BLaER1 (cell line): Measurements from ENCODE around the gene GRXCR2.
"Not testable (repeated sequence)": the region's sequence is repeated elsewhere in the genome, so short reads cannot be mapped to it uniquely, and the experiment has no call there.

Source experiments
- H3K27ac ChIP-seq: shearing (Covaris generic); formaldehyde crosslinking; 2 replicates; pipeline ENCODE4 v1.8.1; 2022
- H3K27me3 ChIP-seq: shearing (Covaris generic); formaldehyde crosslinking; 2 replicates; pipeline ENCODE4 v1.8.1; 2022
- H3K36me3 ChIP-seq: shearing (Covaris generic); formaldehyde crosslinking; 2 replicates; pipeline ENCODE4 v1.8.1; 2022
- H3K4me1 ChIP-seq: shearing (Covaris generic); formaldehyde crosslinking; 2 replicates; pipeline ENCODE4 v1.8.1; 2022
- H3K4me2 ChIP-seq: shearing (Covaris generic); formaldehyde crosslinking; 2 replicates; pipeline ENCODE4 v1.8.1; 2022
- H3K4me3 ChIP-seq: shearing (Covaris generic); formaldehyde crosslinking; 2 replicates; pipeline ENCODE4 v1.8.1; 2022
- H3K9ac ChIP-seq: shearing (Covaris generic); formaldehyde crosslinking; 2 replicates; pipeline ENCODE4 v1.8.1; 2022
- H3K9me3 ChIP-seq: shearing (Covaris generic); formaldehyde crosslinking; 2 replicates; pipeline ENCODE4 v1.8.1; 2022
- H4K20me1 ChIP-seq: shearing (Covaris generic); formaldehyde crosslinking; 2 replicates; pipeline ENCODE4 v1.8.1; 2022
- Cebpa-rat ChIP-seq: shearing (Covaris generic); IDR thresholded peaks from 2 replicates; pipeline ENCODE4 v1.8.1; 2022

Gene GRXCR2

GRCh38 chr5:145912019-145912418, 39.2 kb upstream of the GRXCR2 start:
- Histone ChIP-seq H3K9ac (no peak overlapping the region), H3K9me3 (no peaks in the 10 kb centered on the region), H3K4me2 (no peak overlapping the region), H3K27ac (no peak overlapping the region), H3K4me3 (no peak overlapping the region), H3K36me3 (no peaks in the 10 kb centered on the region), H3K27me3 (no peaks in the 10 kb centered on the region), H4K20me1 (no peaks in the 10 kb centered on the region), H3K4me1 (no peaks in the 10 kb centered on the region)
- TF ChIP-seq Cebpa-rat, result no peak

GRCh38 chr5:145911164-145911563, 38.4 kb upstream of the GRXCR2 start:
- Histone ChIP-seq H3K9ac (no peak overlapping the region), H4K20me1 (no peaks in the 10 kb centered on the region), H3K27me3 (no peaks in the 10 kb centered on the region), H3K4me1 (no peaks in the 10 kb centered on the region), H3K4me2 (no peak overlapping the region), H3K4me3 (no peak overlapping the region), H3K9me3 (no peaks in the 10 kb centered on the region), H3K27ac (no peak overlapping the region), H3K36me3 (no peaks in the 10 kb centered on the region)
- no peak for TF ChIP-seq Cebpa-rat

- no peaks in the 10 kb centered on the region for H3K27me3 ChIP-seq
- H3K9ac ChIP-seq, result no peak overlapping the region
- no peak overlapping the region for H3K4me2 ChIP-seq
- H3K36me3 ChIP-seq, result no peaks in the 10 kb centered on the region
- TF ChIP-seq Cebpa-rat, result no peak
- H3K27ac ChIP-seq, result no peak overlapping the region
- no peaks in the 10 kb centered on the region for H3K4me1 ChIP-seq
- H3K9me3 ChIP-seq, result no peaks in the 10 kb centered on the region
- H4K20me1 ChIP-seq, result no peaks in the 10 kb centered on the region
- no peak overlapping the region for H3K4me3 ChIP-seq
These were observed 35.6 kb upstream of the GRXCR2 start for GRCh38 chr5:145908206-145908960.

GRCh38 chr5:145906401-145906800, 33.6 kb upstream of the GRXCR2 start:
- TF ChIP-seq Cebpa-rat, result no peak
- Histone ChIP-seq H3K27me3 (no peaks in the 10 kb centered on the region), H3K9ac (no peak overlapping the region)

GRCh38 chr5:145904743-145905142, 31.9 kb upstream of the GRXCR2 start:
- Histone ChIP-seq H3K4me3 (no peak overlapping the region), H3K27me3 (no peaks in the 10 kb centered on the region), H3K9me3 (peaks cover 5% of the 10 kb centered on the region; the same call in 1 of the 2 replicates), H3K9ac (no peak overlapping the region), H3K4me2 (no peak overlapping the region), H3K27ac (no peak overlapping the region), H3K36me3 (no peaks in the 10 kb centered on the region), H3K4me1 (no peaks in the 10 kb centered on the region), H4K20me1 (no peaks in the 10 kb centered on the region)
- TF ChIP-seq Cebpa-rat, result no peak

More at GRCh38 chr5:145906401-145906800, 33.6 kb upstream of the GRXCR2 start:
- H3K9me3 ChIP-seq, result no peaks in the 10 kb centered on the region
- no peaks in the 10 kb centered on the region for H3K36me3 ChIP-seq
- no peaks in the 10 kb centered on the region for H4K20me1 ChIP-seq
- no peak overlapping the region for H3K27ac ChIP-seq
- no peak overlapping the region for H3K4me3 ChIP-seq
- H3K4me2 ChIP-seq, result no peak overlapping the region
- no peaks in the 10 kb centered on the region for H3K4me1 ChIP-seq

GRCh38 chr5:145903867-145904266, 31.1 kb upstream of the GRXCR2 start:
- H3K4me3 ChIP-seq, result no peak overlapping the region
- H3K9ac ChIP-seq, result no peak overlapping the region
- no peaks in the 10 kb centered on the region for H4K20me1 ChIP-seq
- no peak for TF ChIP-seq Cebpa-rat
- peaks cover 9% of the 10 kb centered on the region; the same call in 1 of the 2 replicates for H3K9me3 ChIP-seq
- H3K27ac ChIP-seq, result no peak overlapping the region
- no peak overlapping the region for H3K4me2 ChIP-seq
- no peaks in the 10 kb centered on the region for H3K36me3 ChIP-seq
- no peaks in the 10 kb centered on the region for H3K4me1 ChIP-seq
- no peaks in the 10 kb centered on the region for H3K27me3 ChIP-seq

GRCh38 chr5:145903113-145903512, 30.3 kb upstream of the GRXCR2 start:
- Histone ChIP-seq H3K27ac (no peak overlapping the region), H3K36me3 (no peaks in the 10 kb centered on the region), H3K4me1 (no peaks in the 10 kb centered on the region), H3K4me2 (no peak overlapping the region), H3K27me3 (no peaks in the 10 kb centered on the region), H3K4me3 (no peak overlapping the region), H4K20me1 (no peaks in the 10 kb centered on the region), H3K9me3 (peaks cover 9% of the 10 kb centered on the region; the same call in 1 of the 2 replicates), H3K9ac (no peak overlapping the region)
- no peak for TF ChIP-seq Cebpa-rat

- Histone ChIP-seq H4K20me1 (no peaks in the 10 kb centered on the region), H3K27me3 (no peaks in the 10 kb centered on the region), H3K36me3 (no peaks in the 10 kb centered on the region), H3K9me3 (peaks cover 9% of the 10 kb centered on the region; the same call in 1 of the 2 replicates), H3K4me3 (no peak overlapping the region), H3K4me2 (no peak overlapping the region), H3K4me1 (no peaks in the 10 kb centered on the region), H3K9ac (no peak overlapping the region), H3K27ac (no peak overlapping the region)
- no peak for TF ChIP-seq Cebpa-rat
These were observed 29.6 kb upstream of the GRXCR2 start for GRCh38 chr5:145902421-145902820.

GRCh38 chr5:145898171-145898570, 25.4 kb upstream of the GRXCR2 start:
- Histone ChIP-seq H3K27ac (no peak overlapping the region), H3K9me3 (peaks cover 9% of the 10 kb centered on the region; the same call in 1 of the 2 replicates), H3K9ac (no peak overlapping the region), H3K27me3 (no peaks in the 10 kb centered on the region), H3K4me1 (no peaks in the 10 kb centered on the region), H3K4me2 (no peak overlapping the region), H4K20me1 (no peaks in the 10 kb centered on the region), H3K36me3 (no peaks in the 10 kb centered on the region), H3K4me3 (no peak overlapping the region)
- TF ChIP-seq Cebpa-rat, result no peak

GRCh38 chr5:145891378-145891777, 18.6 kb upstream of the GRXCR2 start:
- H3K27ac ChIP-seq, H3K4me3 ChIP-seq, H3K27me3 ChIP-seq, H3K4me2 ChIP-seq, H3K9ac ChIP-seq, H4K20me1 ChIP-seq, H3K4me1 ChIP-seq, H3K36me3 ChIP-seq: not testable (repeated sequence)
- peaks cover 11% of the 10 kb centered on the region; the same call in 1 of the 2 replicates for H3K9me3 ChIP-seq
